K562 (cell line): ENCODE measurements around the gene LCNL1. TPM values are rescaled to one million over a fixed set of nuclear protein-coding genes. Genes with fewer than 3 reads are reported as not detected.
A peak's percentile ranks its signal among the peaks of the same experiment; 100 is the strongest.

Source experiments
- CHD2 ChIP-seq: IDR thresholded peaks from 2 replicates; pipeline ENCODE4 v1.6.1; 2011; ENCODE audit warnings: low read depth, low read length
- CHD7 ChIP-seq: fragments of 200-600 bp; sonication (generic); IDR thresholded peaks from one replicate; pipeline ENCODE4 v1.6.1; 2012; ENCODE audit warnings: mild to moderate bottlenecking, low read depth, low read length, inconsistent platforms
- FOS ChIP-seq: IDR thresholded peaks from 3 replicates; pipeline ENCODE4 v1.6.1; 2011; ENCODE audit not compliant: insufficient read length; ENCODE audit errors: extremely low read depth
- GABPA ChIP-seq: fragments of 200-800 bp; sonication (Bioruptor generic); conservative IDR thresholded peaks from 2 replicates; pipeline ENCODE4 v1.6.1; 2016; ENCODE audit warnings: low read depth, missing genetic modification characterization, missing compliant biosample characterization
- HES1 ChIP-seq: fragments of 450-650 bp; IDR thresholded peaks from 2 replicates; pipeline ENCODE4 v1.6.1; 2016; ENCODE audit warnings: low read depth, mild to moderate bottlenecking, moderate library complexity
- IRF1 ChIP-seq: sonication (generic); formaldehyde crosslinking; IDR thresholded peaks from 2 replicates; pipeline ENCODE4 v1.8.0; 2022; ENCODE audit warnings: missing genetic modification reagents, mild to moderate bottlenecking, borderline replicate concordance
- KLF10 ChIP-seq: fragments of 250-450 bp; sonication (Bioruptor Pico); IDR thresholded peaks from 2 replicates; pipeline ENCODE4 v1.6.1; 2021; ENCODE audit warnings: matching md5 sums
- PCBP2 ChIP-seq: fragments of 200-400 bp; formaldehyde crosslinking; IDR thresholded peaks from 2 replicates; pipeline ENCODE4 v1.6.1; 2018; ENCODE audit warnings: low read length, low read depth, mild to moderate bottlenecking, moderate library complexity; ENCODE audit not compliant: poor library complexity, severe bottlenecking
- POLR2AphosphoS2 ChIP-seq: IDR thresholded peaks from 2 replicates; pipeline ENCODE4 v1.6.1; 2012; ENCODE audit warnings: low read length, improper control_type of control experiment
- RBM39 ChIP-seq: fragments of 200-400 bp; formaldehyde crosslinking; optimal IDR thresholded peaks from 2 replicates; pipeline ENCODE3; 2018; ENCODE audit warnings: low read depth, low read length
- ZBTB9 ChIP-seq: fragments of 450-650 bp; formaldehyde crosslinking; IDR thresholded peaks from 2 replicates; pipeline ENCODE4 v1.4.0; 2020; ENCODE audit warnings: mild to moderate bottlenecking, moderate library complexity
- ZFP1 ChIP-seq: fragments of 450-650 bp; formaldehyde crosslinking; IDR thresholded peaks from 2 replicates; pipeline ENCODE4 v1.4.0; 2020; ENCODE audit warnings: mild to moderate bottlenecking, mixed read lengths
- ZNF41 ChIP-seq: fragments of 250-450 bp; sonication (Bioruptor Pico); conservative IDR thresholded peaks from 2 replicates; pipeline ENCODE4 v1.4.0; 2020; ENCODE audit warnings: mild to moderate bottlenecking
- polyA plus RNA-seq, 8 experiments: library from polyadenylated mRNA; depleted of rRNA in 4 of 8; stranded (reverse) in 5 of 8; unstranded in 3 of 8; fragments of >200 nt; fragmentation: Nextera tagmentation in 2 of 8; fragmentation: Illumina TruSeq in 1 of 8; extraction: Ambion mirVana in 2 of 8; extraction: Trizol in 1 of 8; gene quantifications; 2 replicates each; pipeline versions ENCODE4 v1.2.1 to v1.2.3, GENCODE V29; 2011 to 2014; ENCODE audit warnings: inconsistent platforms in 1 of 8, missing spikeins in 1 of 8
- total RNA-seq, 7 experiments: library from RNA; depleted of rRNA in 6 of 7; stranded (reverse); fragments of >200 nt in 6 of 7; fragmentation: Illumina TruSeq in 2 of 7; extraction: Trizol in 2 of 7; gene quantifications; 2 replicates each; pipeline versions ENCODE4 v1.2.1 to v1.2.3, GENCODE V29; 2011 to 2021; ENCODE audit warnings: low replicate concordance in 1 of 7

The LCNL1 gene
- total and polyA plus RNA-seq, 9 of the 15 experiments (the other 6 are each of a cell fraction or from before 2014, with no cell fraction given) = 0.04 to 0.16 (median 0.04) TPM; not detected in 4

- TF ChIP-seq CHD7 (no peak), GABPA (no peak), HES1 (no peak), PCBP2 (no peak), RBM39 (no peak), CHD2 (peak; percentile 89), ZNF41 (CRISPR knock-in tag) (no peak), ZFP1 (no peak), FOS (peak; percentile 95), IRF1 (CRISPR knock-in tag) (no peak), ZBTB9 (CRISPR knock-in tag) (peak; percentile 74; the same call in 1 of the 2 replicates), KLF10 (CRISPR knock-in tag) (no peak), POLR2AphosphoS2 (no peak)
Measured at GRCh38 chr9:136949817-136950655, 32.8 kb upstream of the LCNL1 start (continued).
